Globus pallidus (tissue), 1 donor: Measurements from ENCODE around the gene PHF21B.
"Not testable (repeated sequence)": the region's sequence is repeated elsewhere in the genome, so short reads cannot be mapped to it uniquely, and the experiment has no call there.

ENCODE experiments used
- DNase-seq: peaks from one replicate; pipeline ENCODE4 v3.0.0-alpha.2; 2015; ENCODE audit warnings: low spot score

Gene PHF21B

DNA sequence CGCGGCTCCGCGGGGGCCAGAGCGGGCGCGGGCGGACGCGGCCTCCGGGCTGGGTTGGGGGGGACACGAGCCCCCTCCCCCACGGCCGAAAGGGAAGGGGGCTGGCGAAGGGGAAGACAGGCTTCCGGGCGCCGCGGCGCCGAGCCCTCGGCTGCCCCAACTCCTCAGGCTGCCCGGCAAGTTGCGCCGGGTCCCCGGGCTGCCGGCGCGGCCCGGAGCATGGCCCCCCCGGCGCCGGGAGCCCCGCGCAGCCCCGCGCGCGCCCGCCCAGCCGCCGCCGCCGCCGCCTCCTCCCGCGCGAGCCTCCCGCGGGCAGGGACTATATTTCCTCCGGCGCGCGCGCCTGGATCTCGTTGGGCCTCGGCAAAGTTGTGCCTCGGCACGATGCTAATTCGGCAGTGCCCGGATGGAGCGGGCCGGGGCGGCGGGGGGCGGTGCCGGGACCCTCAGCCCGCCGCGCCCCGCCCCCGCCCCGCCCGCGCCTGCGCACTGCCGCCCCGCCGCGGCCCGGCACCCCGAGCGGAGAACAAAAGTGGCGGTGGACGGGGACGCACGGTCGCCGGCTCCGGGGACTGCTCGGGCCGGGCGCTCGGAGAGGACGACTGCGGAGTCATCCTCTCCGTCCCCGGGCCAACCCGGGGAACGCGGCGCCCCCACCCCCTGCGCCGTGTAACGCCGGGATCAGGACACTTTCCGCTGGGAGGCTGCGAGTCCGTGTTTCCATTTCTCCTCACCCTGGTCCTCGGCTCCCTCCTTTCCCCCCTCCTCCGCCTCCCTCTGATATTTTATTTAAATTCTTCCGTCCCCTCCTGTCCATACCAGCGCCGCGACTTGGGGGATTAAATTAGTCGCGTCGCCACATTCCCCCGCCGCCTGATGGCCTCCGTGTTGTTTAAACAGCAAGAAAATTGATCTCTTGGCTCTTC lies at the start of gene PHF21B:
PHF21B (minus strand) TSS at position 400 of the 926 bp plus-strand sequence. CDS start 456 bp downstream, outside the sequence.
- DNase-seq = peak; percentile 49

- DNase-seq = no peak
Observed at GRCh38 chr22:45059296-45059695, 49.5 kb upstream of the PHF21B start.

DNA sequence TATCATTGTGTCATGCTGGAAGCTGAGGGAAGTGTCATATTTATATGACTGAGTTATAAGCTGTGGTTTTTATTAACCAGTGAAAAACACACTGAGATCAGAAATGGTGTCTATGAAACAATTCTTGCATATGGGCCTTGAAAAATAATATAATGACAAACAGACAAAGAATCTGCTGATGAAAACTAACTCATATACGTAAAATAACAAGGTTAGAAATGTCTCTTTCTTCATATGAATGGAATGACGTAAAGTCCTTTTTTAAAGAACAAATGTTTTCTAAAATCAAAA lies 48.8 kb upstream of the PHF21B start:
- no peak for DNase-seq

GRCh38 chr22:45055936-45056335 lies 46.1 kb upstream of the PHF21B start:
- DNase-seq = no peak

DNA sequence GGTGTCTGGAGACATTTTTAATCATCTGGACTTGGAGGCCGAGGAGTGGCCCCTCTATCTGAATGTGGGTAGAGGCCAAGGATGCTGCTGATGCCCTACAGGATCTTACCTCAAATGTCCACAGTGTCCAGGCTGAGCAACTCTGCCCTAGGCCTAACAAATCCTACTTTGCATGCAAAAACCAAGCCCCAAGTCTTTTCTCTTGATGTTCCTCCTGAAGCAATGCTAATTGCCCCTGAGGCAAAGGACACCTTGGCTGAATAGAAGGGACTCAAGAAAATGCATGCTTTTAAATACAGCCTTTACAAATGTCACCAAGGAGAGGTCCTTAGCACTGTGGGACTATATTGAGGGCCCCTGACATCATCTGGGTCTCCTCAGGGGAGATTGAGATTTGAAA lies 43.8 kb upstream of the PHF21B start:
- DNase-seq = no peak

DNA sequence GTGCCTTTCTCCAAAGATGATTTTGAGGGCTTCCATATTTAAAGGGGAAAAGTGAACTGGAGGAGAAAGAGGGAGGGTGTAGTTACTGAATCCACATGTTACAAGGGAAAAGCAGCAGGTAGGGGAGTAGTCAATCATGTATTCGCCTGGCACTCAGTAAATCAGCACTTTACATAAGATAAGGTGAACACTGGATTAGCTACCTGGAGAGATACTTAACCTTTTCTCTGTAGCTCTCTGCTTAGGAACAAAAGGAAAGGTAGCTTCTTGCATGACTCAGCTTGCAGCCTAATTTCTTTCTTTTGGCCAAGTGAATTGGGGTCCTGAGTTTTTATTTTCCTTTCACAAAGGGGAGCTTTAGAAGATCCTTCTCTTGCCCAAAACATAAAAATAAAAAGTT lies 43.3 kb upstream of the PHF21B start:
- DNase-seq = no peak

- not testable (repeated sequence) for DNase-seq
Observed at GRCh38 chr22:45052665-45053064, 42.9 kb upstream of the PHF21B start.

GRCh38 chr22:45051946-45052345 lies 42.1 kb upstream of the PHF21B start:
- DNase-seq = no peak

- DNase-seq = no peak
Observed at GRCh38 chr22:45051419-45051818, 41.6 kb upstream of the PHF21B start.

- no peak for DNase-seq
Observed at GRCh38 chr22:45047260-45047659, 37.5 kb upstream of the PHF21B start.

GRCh38 chr22:45045208-45045607 lies 35.4 kb upstream of the PHF21B start:
- DNase-seq = no peak

- DNase-seq = no peak
Observed at GRCh38 chr22:45042263-45042662, 32.5 kb upstream of the PHF21B start.

DNA sequence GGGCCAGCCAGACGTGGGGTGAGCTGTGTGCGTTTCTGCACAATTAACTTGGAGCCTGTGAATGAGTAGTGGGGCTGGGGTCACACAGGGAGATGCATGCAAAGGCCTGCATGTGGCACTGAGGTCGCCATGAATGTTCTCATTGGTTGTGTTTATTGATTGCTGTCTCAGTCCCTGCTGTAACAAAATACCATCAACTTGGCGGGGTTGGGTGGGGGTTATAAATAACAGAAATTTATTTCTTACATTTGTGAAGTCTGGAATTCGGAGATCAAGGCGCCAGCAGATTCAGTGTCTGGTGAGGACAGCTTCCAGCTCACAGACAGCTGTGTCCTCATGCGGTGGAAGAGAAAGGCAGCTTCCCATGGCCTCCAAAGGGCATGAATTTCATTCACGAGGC lies 29.3 kb upstream of the PHF21B start:
- DNase-seq = no peak

DNA sequence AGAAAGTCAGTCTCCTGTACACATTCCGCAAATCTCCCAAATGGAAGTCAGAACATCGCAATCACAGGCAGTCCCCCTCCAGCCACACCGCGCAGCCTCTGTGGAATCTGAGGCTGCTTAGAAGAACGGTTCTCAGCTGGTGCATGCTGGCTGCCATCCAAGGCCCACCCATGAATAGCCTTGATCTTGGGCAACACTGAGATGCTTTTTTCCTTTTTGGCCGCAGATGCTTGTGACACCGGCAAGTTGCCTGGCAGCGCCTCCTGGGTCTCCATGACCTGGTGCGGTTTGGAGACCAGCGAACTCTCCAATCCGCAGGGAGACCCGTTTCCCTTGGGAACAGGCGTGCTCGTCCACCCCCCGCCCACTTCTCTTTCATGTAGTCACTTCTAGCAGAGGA lies 26.3 kb upstream of the PHF21B start:
- DNase-seq = peak; percentile 24

DNA sequence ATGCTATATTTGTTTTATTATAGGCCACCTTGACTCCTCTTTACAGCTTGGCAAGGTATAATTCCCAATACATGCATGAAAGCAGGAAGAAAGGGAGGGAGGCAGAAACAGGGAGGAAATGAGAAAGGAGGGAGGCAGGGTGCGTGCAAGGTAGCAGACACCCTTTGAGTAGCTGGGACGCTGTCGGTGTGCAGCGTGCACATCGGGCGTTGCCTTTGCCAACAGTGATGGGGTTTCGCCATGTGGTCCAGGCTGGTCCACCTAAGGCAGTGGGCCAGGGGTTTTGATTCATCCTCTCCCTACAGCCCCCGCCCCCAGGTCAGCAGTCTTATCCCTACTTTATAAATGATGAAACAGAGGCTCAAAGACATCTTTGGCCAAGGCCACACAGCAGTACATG lies 25.0 kb upstream of the PHF21B start:
- DNase-seq = no peak

- no peak for DNase-seq
Observed at GRCh38 chr22:45034156-45034555, 24.4 kb upstream of the PHF21B start.

DNA sequence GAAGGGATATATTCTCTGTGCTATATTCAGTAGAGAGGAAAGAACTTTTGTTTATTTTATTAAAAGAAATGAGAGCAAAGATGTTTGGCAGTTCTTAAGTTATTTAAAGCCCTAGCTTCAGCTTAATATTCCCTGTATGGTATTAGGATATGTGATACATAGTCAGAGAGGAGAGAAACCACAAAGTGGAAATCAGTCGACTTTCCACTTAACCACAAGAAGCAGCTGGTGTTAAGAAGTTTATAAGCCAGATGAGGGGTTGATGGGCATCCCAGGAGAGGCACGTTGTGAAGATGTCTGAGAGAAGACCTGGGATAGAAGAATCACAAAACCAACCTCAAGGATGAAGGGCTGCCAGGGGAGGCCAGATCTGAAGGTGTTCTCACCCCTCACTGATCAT lies 23.3 kb upstream of the PHF21B start:
- DNase-seq = no peak

DNA sequence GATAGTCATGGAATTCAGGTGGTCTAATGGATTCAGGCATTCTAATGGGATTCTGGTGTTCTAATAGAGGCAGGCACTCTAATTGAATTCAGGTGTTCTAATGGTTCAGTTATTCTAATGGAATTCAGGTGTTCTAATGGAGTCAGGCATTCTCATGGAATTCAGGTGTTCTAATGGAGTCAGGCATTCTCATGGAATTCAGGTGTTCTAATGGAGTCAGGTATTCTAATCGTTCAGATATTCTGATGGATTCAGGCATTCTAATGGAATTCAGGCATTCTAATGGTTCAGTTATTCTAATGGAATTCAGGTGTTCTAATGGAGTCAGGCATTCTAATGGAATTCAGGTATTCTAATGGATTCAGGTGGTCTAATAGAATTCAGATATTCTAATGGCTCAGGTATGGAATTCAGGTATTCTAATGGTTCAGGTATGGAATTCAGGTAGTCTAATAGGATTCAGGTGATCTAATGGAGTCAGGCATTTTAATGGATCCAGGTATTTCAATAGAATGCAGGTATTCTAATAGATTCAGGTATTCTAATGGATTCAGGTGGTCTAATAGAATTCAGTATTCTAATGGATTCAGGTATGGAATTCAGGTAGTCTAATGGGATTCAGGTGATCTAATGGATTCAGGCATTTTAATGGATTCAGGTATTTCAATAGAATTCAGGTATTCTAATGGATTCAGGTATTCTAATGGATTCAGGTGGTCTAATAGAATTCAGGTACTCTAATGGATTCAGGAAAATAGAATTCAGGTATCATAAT lies 22.0 kb upstream of the PHF21B start:
- DNase-seq = no peak

DNA sequence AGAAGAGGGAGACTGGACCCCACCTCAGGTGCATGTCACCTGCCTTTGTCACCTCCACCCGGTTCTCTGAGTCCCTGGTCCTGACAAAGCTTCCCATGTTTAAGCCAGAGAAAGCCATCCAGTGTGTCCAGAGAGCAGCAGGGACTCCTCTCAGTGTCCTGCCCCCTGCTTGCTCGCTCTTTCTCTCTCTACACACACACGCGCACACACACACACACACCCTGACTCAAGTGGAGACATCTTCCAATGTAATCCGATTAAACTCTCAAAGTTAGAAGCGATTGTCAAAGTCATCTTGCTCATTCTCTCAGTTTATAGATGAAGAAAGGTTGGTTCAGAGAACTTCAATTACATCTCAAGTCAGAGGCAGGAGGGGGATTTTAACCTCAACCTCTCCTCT lies 19.7 kb upstream of the PHF21B start:
- no peak for DNase-seq

DNA sequence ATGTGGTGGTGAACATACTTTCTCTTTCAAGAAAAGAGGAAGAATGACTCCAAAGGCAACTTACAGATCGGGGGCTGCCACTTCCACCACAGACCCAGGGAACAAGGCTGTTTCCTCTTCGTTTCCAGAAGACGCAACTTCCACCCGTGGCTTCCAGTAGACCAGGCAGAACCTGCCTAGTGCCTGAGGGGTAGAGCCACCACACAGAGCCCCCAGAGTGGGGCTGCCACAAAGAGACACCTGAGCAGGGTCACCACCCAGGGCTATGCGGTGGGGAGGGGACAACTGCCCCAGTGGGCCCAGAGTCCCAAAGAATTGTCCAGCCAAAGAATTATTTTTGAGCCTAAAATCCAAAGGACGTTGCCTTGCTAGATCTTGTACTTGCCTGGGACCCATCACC lies 16.7 kb upstream of the PHF21B start:
- no peak for DNase-seq

GRCh38 chr22:45023431-45023830 lies 13.6 kb upstream of the PHF21B start:
- no peak for DNase-seq

DNA sequence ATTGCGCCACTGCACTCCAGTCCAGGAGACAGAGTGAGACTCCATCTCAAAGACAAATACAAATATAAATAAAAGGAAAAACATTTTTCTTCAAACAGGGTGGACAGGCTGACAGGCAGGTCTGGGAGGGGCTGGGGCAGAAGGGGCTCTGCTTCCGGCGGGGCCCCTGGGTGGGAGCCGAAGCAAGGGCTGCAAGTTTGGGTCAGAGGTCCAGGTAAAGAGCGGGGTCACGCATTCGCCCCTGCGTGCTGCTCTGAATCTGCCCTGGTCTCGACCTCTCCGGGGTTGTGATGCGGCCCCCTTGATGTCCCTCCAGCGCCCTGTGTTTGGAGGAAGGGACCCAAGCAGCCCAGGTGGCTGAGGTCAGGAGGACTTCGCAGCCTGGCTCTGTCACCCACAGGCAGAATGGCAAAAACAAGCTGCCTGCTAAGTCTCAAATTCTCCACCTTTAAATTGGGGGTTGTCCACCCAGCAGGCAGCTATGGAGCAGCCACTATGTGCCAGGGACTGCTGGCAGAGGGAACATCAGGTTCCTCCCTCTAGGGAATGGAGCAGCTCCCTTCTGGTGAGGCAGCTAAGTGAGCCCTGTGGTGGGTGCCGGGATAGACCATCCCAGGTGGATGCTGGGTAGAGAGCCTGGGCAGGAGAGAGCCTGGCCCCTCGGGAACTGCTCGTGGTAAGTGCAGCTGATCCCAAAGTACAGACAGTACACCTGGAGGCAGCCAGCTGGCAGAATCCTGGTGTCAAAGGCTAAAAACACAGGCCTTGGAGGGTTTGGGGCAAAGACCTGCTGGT lies 10.3 kb upstream of the PHF21B start:
- DNase-seq = no peak

- DNase-seq = no peak
Observed at GRCh38 chr22:45014654-45015053, 4.8 kb upstream of the PHF21B start.
